GM06990 (cell line): ENCODE data around the gene HLA-DOA.

ENCODE experiments used
- DNase-seq: peaks from one replicate; pipeline ENCODE4 v3.0.0-alpha.2; 2011; ENCODE audit not compliant: insufficient read length; ENCODE audit errors: extremely low read depth
- H3K27me3 ChIP-seq: replicated peaks from 2 replicates; pipeline ENCODE4 v1.6.0; 2011; ENCODE audit warnings: low read length; ENCODE audit not compliant: control insufficient read depth, insufficient read depth
- H3K36me3 ChIP-seq: 2 replicates; pipeline ENCODE4 v1.5.1; 2011; ENCODE audit warnings: low read length; ENCODE audit not compliant: control insufficient read depth, insufficient read depth
- H3K4me3 ChIP-seq: replicated peaks from 2 replicates; pipeline ENCODE4 v1.5.1; 2011; ENCODE audit warnings: low read depth, mild to moderate bottlenecking, control low read depth, low read length
- CTCF ChIP-seq: IDR thresholded peaks from 2 replicates; pipeline ENCODE4 v1.5.1; 2011; ENCODE audit warnings: low read length, control low read depth, mild to moderate bottlenecking, inconsistent platforms; ENCODE audit not compliant: insufficient read depth, poor library complexity, severe bottlenecking

Gene HLA-DOA

GRCh38 chr6:33029328-33030184 lies 20.2 kb upstream of the HLA-DOA start:
- DNase-seq = peak; percentile 77
- H3K4me3 ChIP-seq = peak overlapping the region; percentile 49

GRCh38 chr6:33028220-33028849 lies 18.9 kb upstream of the HLA-DOA start:
- Histone ChIP-seq H3K27me3 (no peaks in the 10 kb centered on the region), H3K4me3 (peak overlapping the region; percentile 11; the same call in 1 of the 2 replicates), H3K36me3 (no peaks in the 10 kb centered on the region)
- DNase-seq = no peak
- no peak for TF ChIP-seq CTCF

More at GRCh38 chr6:33029328-33030184, 20.2 kb upstream of the HLA-DOA start:
- no peaks in the 10 kb centered on the region for H3K27me3 ChIP-seq
- no peak for TF ChIP-seq CTCF
- H3K36me3 ChIP-seq = no peaks in the 10 kb centered on the region

GRCh38 chr6:33024521-33024920 lies 15.1 kb upstream of the HLA-DOA start:
- H3K4me3 ChIP-seq = no peak overlapping the region
- H3K27me3 ChIP-seq = no peaks in the 10 kb centered on the region
- H3K36me3 ChIP-seq = no peaks in the 10 kb centered on the region
- TF ChIP-seq CTCF = no peak
- no peak for DNase-seq

GRCh38 chr6:33023536-33023935 lies 14.1 kb upstream of the HLA-DOA start:
- TF ChIP-seq CTCF = no peak
- Histone ChIP-seq H3K4me3 (no peak overlapping the region), H3K27me3 (no peaks in the 10 kb centered on the region), H3K36me3 (no peaks in the 10 kb centered on the region)
- DNase-seq = no peak

- H3K36me3 ChIP-seq = no peaks in the 10 kb centered on the region
- H3K27me3 ChIP-seq = no peaks in the 10 kb centered on the region
- H3K4me3 ChIP-seq = no peak overlapping the region
- DNase-seq = no peak
- no peak for TF ChIP-seq CTCF
Measured at GRCh38 chr6:33021917-33022316, 12.5 kb upstream of the HLA-DOA start.
